Gastroesophageal sphincter (tissue), 3 donors: ENCODE results near the gene APMAP.
A peak's percentile ranks its signal among the peaks of the same experiment; 100 is the strongest.

Experiments
- POLR2A ChIP-seq, 2 donors: fragments of 450-650 bp; IDR thresholded peaks; one replicate each; pipeline ENCODE4 v1.6.1; 2017; ENCODE audit warnings: antibody characterized with exemption in 2 of 2, mild to moderate bottlenecking in 2 of 2, moderate library complexity in 1 of 2
- POLR2AphosphoS5 ChIP-seq: sonication (generic); formaldehyde crosslinking; IDR thresholded peaks from one replicate; pipeline ENCODE4 v1.6.1; 2017; ENCODE audit warnings: antibody characterized with exemption
- TF ChIP-seq, protein P1 (sequence below), 4 experiments: fragments of 200-600 bp in 2 of 4; fragments of 450-650 bp in 2 of 4; sonication (generic) in 1 of 4; IDR thresholded peaks; one replicate each; pipeline ENCODE4 v1.5.1; 2017 to 2019; ENCODE audit warnings: antibody characterized with exemption in 4 of 4, mild to moderate bottlenecking in 2 of 4, moderate library complexity in 2 of 4

DNA sequence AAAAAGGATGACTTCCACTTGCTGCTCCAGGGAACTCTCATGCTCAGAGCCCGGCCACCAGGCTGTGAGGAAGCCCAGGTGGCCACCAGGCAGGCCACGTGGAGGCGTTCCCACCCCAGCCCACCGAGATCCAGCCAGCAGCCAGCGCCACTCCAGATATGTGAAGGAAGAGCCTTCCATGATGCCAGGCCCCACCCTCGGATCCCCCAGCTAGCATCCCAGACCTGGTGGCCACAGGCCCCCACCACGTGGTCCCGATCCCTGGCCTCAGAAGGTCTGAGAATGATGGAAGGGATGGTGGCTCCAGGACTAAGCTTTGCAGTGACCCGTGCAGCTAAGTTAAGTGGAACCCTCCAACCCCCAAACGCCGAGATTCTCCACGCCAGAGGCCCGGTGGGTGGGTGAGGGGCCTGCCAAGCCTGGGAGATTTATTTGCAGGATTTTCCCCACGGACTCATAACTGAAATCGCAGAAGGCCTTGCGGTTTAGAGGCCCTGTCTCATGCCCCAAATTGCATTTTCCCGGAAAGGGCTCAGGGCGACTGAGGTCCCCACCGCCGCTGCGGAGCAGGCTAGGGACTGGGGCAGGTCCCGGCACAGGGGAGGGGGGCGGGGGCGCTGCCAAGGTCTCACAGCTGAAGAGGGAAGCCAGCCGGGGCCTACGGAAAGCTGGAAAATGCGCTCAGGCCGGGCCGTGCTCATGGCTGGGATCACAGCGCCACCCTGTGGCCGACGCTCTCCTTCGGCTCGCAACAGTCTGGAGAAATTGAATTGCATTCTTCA, 74.6 kb downstream of the APMAP start:
- no peak for TF ChIP-seq POLR2AphosphoS5
- no peak for TF ChIP-seq POLR2A (IDR thresholded peaks at IDR 0.05)
- TF ChIP-seq, protein P1, sequence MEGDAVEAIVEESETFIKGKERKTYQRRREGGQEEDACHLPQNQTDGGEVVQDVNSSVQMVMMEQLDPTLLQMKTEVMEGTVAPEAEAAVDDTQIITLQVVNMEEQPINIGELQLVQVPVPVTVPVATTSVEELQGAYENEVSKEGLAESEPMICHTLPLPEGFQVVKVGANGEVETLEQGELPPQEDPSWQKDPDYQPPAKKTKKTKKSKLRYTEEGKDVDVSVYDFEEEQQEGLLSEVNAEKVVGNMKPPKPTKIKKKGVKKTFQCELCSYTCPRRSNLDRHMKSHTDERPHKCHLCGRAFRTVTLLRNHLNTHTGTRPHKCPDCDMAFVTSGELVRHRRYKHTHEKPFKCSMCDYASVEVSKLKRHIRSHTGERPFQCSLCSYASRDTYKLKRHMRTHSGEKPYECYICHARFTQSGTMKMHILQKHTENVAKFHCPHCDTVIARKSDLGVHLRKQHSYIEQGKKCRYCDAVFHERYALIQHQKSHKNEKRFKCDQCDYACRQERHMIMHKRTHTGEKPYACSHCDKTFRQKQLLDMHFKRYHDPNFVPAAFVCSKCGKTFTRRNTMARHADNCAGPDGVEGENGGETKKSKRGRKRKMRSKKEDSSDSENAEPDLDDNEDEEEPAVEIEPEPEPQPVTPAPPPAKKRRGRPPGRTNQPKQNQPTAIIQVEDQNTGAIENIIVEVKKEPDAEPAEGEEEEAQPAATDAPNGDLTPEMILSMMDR (IDR thresholded peaks at IDR 0.05) = peak in 3 of 4 experiments; percentile 57 to 82 (median 78)
